ENCODE measurements around the gene SH3RF3. TPM values are rescaled to one million over a fixed set of nuclear protein-coding genes. Genes with fewer than 3 reads are reported as not detected.

SH3RF3 gene
- total RNA-seq, 1 donor from 2014 or later = 7.9 TPM

GRCh38 chr2:109145286-109145685 is 16.3 kb downstream of the SH3RF3 start:
- intact Hi-C loops (cut with micrococcal nuclease) = no loop called here
- Histone ChIP-seq H3K27ac (replicated peaks) (no peak overlapping the region), H3K9me3 (replicated peaks) (no peaks in the 10 kb centered on the region), H3K4me1 (peaks cover 13% of the 10 kb centered on the region), H3K36me3 (no peaks in the 10 kb centered on the region), H3K4me3 (no peak overlapping the region), H3K27me3 (ENCODE audit: low read depth) (no peaks in the 10 kb centered on the region)
- no peak for DNase-seq
- TF ChIP-seq, protein P1, sequence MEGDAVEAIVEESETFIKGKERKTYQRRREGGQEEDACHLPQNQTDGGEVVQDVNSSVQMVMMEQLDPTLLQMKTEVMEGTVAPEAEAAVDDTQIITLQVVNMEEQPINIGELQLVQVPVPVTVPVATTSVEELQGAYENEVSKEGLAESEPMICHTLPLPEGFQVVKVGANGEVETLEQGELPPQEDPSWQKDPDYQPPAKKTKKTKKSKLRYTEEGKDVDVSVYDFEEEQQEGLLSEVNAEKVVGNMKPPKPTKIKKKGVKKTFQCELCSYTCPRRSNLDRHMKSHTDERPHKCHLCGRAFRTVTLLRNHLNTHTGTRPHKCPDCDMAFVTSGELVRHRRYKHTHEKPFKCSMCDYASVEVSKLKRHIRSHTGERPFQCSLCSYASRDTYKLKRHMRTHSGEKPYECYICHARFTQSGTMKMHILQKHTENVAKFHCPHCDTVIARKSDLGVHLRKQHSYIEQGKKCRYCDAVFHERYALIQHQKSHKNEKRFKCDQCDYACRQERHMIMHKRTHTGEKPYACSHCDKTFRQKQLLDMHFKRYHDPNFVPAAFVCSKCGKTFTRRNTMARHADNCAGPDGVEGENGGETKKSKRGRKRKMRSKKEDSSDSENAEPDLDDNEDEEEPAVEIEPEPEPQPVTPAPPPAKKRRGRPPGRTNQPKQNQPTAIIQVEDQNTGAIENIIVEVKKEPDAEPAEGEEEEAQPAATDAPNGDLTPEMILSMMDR (IDR thresholded peaks at IDR 0.05; ENCODE audit: borderline replicate concordance) = no peak

DNA sequence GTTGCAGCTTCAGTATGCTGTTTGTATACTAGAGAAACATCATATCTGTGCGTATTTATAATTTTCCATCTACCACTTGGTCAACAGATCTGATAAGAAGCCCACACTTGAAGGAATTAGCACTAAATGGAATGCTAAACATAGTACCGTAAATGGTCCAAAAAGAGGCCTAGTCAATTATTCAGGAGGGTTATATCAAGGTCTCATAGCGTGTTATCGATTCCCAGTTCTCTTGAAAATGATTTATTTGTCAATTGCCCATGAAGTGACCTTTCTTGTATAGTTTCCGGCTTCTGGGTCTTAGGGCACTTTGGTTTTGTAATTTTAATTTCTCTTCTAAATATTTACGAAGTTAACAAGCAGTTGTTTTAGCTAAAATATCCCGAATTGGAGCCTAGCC is 18.4 kb downstream of the SH3RF3 start:
- H3K27ac ChIP-seq (replicated peaks) = no peak overlapping the region
- H3K36me3 ChIP-seq = no peaks in the 10 kb centered on the region
- H3K4me3 ChIP-seq = no peak overlapping the region
- intact Hi-C loops (cut with micrococcal nuclease) = no loop called here
- TF ChIP-seq, protein P1 (IDR thresholded peaks at IDR 0.05; ENCODE audit: borderline replicate concordance) = no peak
- H3K9me3 ChIP-seq (replicated peaks) = no peaks in the 10 kb centered on the region
- H3K4me1 ChIP-seq = peaks cover 13% of the 10 kb centered on the region
- H3K27me3 ChIP-seq (ENCODE audit: low read depth) = no peaks in the 10 kb centered on the region
- no peak for DNase-seq

DNA sequence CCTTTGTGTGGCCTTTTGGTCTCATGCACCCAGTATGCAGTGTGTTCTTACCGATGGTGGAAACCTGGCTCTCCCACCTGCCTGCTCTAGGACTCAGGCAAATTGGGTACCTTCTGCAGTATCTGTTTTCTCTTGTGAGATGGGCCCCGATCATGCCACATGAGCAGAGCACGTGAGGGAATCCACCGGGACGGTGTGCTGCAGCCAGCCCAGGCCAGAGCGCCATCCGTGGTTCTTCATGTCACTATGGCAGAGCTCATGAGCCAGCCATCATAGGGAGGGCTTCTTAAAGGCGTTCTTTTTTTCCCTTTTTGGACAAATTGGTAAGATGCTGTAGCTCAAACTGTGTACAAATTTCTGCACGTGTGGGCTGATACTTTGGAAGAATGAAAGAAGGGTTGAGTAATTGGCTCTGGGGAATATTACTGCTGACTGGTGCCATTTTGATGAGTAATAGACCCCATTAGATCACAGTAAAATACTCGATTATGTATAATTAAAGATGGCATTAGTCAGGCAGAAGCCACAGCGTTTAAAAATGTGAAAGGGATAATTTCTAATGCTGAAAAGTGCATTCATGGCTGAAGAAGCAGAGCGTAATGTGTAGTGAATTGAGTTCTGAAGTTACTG is 19.2 kb downstream of the SH3RF3 start:
- no peak for DNase-seq
- Histone ChIP-seq H3K4me1 (peaks cover 13% of the 10 kb centered on the region), H3K27ac (replicated peaks) (no peak overlapping the region), H3K4me3 (no peak overlapping the region), H3K9me3 (replicated peaks) (no peaks in the 10 kb centered on the region), H3K36me3 (no peaks in the 10 kb centered on the region), H3K27me3 (ENCODE audit: low read depth) (no peaks in the 10 kb centered on the region)
- TF ChIP-seq, protein P1 (IDR thresholded peaks at IDR 0.05; ENCODE audit: borderline replicate concordance) = no peak
- intact Hi-C loops (cut with micrococcal nuclease) = no loop called here

DNA sequence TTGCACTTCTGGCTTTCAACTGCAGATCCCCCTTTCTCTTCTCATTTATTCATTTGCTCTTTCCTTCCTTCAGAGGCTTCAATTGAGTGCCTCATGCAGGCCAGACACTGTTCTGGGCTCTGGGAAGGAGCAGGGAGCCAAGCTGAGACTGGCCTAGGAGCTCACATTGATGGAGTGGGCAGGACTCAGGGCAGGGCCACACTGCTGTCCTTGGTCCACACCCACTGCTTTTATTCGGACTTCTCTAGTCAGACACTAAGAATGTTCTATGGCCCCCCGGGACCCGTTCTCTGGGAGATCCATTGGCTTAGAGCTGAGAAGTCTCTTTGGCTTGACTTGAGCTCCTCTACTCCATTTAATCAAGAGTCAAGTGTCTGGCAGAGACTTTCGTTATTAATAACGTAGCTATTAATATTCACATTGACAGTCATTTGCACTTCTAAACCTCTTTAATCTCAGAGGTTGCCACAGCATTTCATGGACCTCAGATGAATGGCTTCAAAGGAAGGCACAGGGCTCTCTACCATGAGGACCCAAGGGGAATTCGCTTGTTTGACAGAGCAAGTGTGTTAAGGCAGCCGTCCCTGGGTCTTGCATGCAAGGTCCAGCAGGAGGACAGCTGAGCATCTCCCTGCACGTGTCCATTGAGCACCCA is 20.1 kb downstream of the SH3RF3 start:
- intact Hi-C loops (cut with micrococcal nuclease) = no loop called here
- Histone ChIP-seq H3K36me3 (no peaks in the 10 kb centered on the region), H3K27ac (replicated peaks) (no peak overlapping the region), H3K9me3 (replicated peaks) (no peaks in the 10 kb centered on the region), H3K27me3 (ENCODE audit: low read depth) (no peaks in the 10 kb centered on the region), H3K4me3 (no peak overlapping the region), H3K4me1 (peaks cover 13% of the 10 kb centered on the region)
- no peak for DNase-seq
- TF ChIP-seq, protein P1 (IDR thresholded peaks at IDR 0.05; ENCODE audit: borderline replicate concordance) = no peak

- H3K4me1 ChIP-seq = peaks cover 24% of the 10 kb centered on the region
- no peak overlapping the region for H3K4me3 ChIP-seq
- TF ChIP-seq, protein P1 (IDR thresholded peaks at IDR 0.05; ENCODE audit: borderline replicate concordance) = no peak
- intact Hi-C loops (cut with micrococcal nuclease) = no loop called here
- H3K27ac ChIP-seq (replicated peaks) = no peak overlapping the region
- H3K36me3 ChIP-seq = no peaks in the 10 kb centered on the region
- no peaks in the 10 kb centered on the region for H3K9me3 ChIP-seq (replicated peaks)
- DNase-seq = no peak
- H3K27me3 ChIP-seq (ENCODE audit: low read depth) = no peaks in the 10 kb centered on the region
Observed at GRCh38 chr2:109150559-109150958, 21.6 kb downstream of the SH3RF3 start.

Data from left ventricle myocardium inferior (tissue), 1 donor.